H1 (cell line): ENCODE results near the gene CTBP2. TPM values are rescaled to one million over a fixed set of nuclear protein-coding genes. Genes with fewer than 3 reads are reported as not detected.

Source experiments
- KDM4A ChIP-seq: IDR thresholded peaks from one replicate; pipeline ENCODE4 v1.7.1; 2012; ENCODE audit warnings: low read depth, mild to moderate bottlenecking, moderate library complexity, low read length, inconsistent platforms; ENCODE audit not compliant: severe bottlenecking
- SIRT6 ChIP-seq: IDR thresholded peaks from one replicate; pipeline ENCODE4 v1.7.1; 2012; ENCODE audit warnings: low read length, inconsistent platforms
- polyA plus RNA-seq, 7 experiments: library from polyadenylated mRNA; depleted of rRNA in 3 of 7; stranded (reverse) in 5 of 7; unstranded in 2 of 7; fragments of >200 nt in 5 of 7; fragments of 200-250 nt in 2 of 7; gene quantifications; 1 replicate in 5 of 7; 2 replicates in 1 of 7; 4 replicates in 1 of 7; pipeline versions ENCODE4 v1.2.1 to v1.2.3, GENCODE V29; 2011 to 2013; ENCODE audit warnings: missing spikeins in 2 of 7, mixed read lengths in 2 of 7
- total RNA-seq: library from RNA; stranded (reverse); fragmentation: NEBNext Ultra II Directional; extraction: Animal tissue kit (Norgen Biotek cat#: 25700); gene quantifications from 2 replicates; pipeline ENCODE4 v1.2.1, GENCODE V29; 2021

CTBP2 gene
- total and polyA plus RNA-seq, 2 of the 8 experiments (the other 6 are each of a cell fraction or from before 2014, with no cell fraction given): 208 to 221 TPM

- TF ChIP-seq KDM4A (no peak), SIRT6 (no peak)
Measured at GRCh38 chr10:125125951-125126735, 34.2 kb downstream of the CTBP2 start (continued).
